ENCODE results near the gene SRSF6. TPM values are rescaled to one million over a fixed set of nuclear protein-coding genes. Genes with fewer than 3 reads are reported as not detected.
"Not testable (repeated sequence)": the region's sequence is repeated elsewhere in the genome, so short reads cannot be mapped to it uniquely, and the experiment has no call there.

Gene SRSF6
- polyA plus RNA-seq, 1 donor (not counting 4 experiments of a cell fraction or from before 2014, with no cell fraction given): 128 TPM

DNA sequence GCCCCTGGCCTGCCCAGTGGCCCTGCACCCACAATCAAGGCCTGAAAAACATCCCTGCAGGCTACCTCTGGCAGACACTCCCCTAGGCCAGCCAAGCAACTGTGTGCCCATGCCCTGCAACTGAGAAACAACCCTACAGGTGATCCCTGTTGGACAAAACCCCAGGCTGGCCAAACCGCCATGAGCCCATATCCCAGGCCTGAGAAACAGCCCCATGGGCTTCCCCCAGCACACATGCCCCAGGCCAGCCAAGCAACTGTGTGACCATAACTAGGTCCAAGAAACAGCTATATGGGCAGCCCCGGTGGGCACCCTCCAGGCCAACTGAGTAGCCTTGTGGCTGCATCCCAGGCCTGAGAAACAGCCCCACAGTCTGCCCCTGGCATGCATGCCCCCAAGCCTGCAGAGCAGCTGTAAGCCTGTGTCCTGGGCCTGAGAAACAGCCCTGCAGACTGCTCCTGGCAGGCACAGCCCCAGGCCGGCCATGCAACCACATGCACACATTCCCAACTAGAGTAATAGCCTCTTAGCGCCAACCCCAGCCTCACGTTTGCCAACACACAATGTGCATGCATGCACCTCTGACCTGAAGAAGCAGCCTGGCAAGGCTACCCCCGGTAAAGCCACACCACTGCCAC is 41.0 kb upstream of the SRSF6 start:
- Histone ChIP-seq H3K9me1 (ENCODE audit: control insufficient read depth, extremely low read depth, insufficient read depth, low read length) (no peaks in the 10 kb centered on the region), H3K4me2 (ENCODE audit: control insufficient read depth, extremely low read depth, insufficient read depth, low read depth, low read length) (no peak overlapping the region), H2AFZ (ENCODE audit: control insufficient read depth, low read length) (no peak overlapping the region), H4K20me1 (ENCODE audit: control insufficient read depth, extremely low read depth, insufficient read depth, low read length) (no peaks in the 10 kb centered on the region), H3K9me3 (ENCODE audit: control insufficient read depth, low read depth, low read length) (no peaks in the 10 kb centered on the region), H3K27me3 (ENCODE audit: control insufficient read depth, extremely low read depth, insufficient read depth, low read length) (no peaks in the 10 kb centered on the region), H3K4me3 (ENCODE audit: control insufficient read depth in 2 of 3, extremely low read depth in 1 of 3, insufficient read depth in 2 of 3, low read depth in 1 of 3, low read length in 3 of 3) (no peak overlapping the region), H3K9ac (ENCODE audit: control insufficient read depth, extremely low read depth, insufficient read depth, low read length) (no peak overlapping the region), H3K79me2 (ENCODE audit: control insufficient read depth, insufficient read depth, low read length) (no peaks in the 10 kb centered on the region), H3K27ac (ENCODE audit: control insufficient read depth, insufficient read depth, low read length) (no peak overlapping the region), H3K4me1 (ENCODE audit: control insufficient read depth, extremely low read depth, insufficient read depth, low read length) (no peaks in the 10 kb centered on the region), H3K36me3 (ENCODE audit: control insufficient read depth in 2 of 2, extremely low read depth in 1 of 2, insufficient read depth in 2 of 2, low read length in 2 of 2) (no peaks in the 10 kb centered on the region)
- FAIRE-seq (no peak), DNase-seq (ENCODE audit: low read depth, low spot score) (no peak)
- dilution Hi-C loops (cut with MboI; ENCODE audit: extremely low pct_ligation_motif_present, low sequenced_read_pairs): no loop called here
- no peak for TF ChIP-seq EZH2 (IDR thresholded peaks at IDR 0.05; ENCODE audit: low read length)
- TF ChIP-seq, protein P1, sequence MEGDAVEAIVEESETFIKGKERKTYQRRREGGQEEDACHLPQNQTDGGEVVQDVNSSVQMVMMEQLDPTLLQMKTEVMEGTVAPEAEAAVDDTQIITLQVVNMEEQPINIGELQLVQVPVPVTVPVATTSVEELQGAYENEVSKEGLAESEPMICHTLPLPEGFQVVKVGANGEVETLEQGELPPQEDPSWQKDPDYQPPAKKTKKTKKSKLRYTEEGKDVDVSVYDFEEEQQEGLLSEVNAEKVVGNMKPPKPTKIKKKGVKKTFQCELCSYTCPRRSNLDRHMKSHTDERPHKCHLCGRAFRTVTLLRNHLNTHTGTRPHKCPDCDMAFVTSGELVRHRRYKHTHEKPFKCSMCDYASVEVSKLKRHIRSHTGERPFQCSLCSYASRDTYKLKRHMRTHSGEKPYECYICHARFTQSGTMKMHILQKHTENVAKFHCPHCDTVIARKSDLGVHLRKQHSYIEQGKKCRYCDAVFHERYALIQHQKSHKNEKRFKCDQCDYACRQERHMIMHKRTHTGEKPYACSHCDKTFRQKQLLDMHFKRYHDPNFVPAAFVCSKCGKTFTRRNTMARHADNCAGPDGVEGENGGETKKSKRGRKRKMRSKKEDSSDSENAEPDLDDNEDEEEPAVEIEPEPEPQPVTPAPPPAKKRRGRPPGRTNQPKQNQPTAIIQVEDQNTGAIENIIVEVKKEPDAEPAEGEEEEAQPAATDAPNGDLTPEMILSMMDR (optimal IDR thresholded peaks at IDR 0.05 in 1 of 3, IDR thresholded peaks at IDR 0.05 in 1 of 3, conservative IDR thresholded peaks at IDR 0.05 in 1 of 3; ENCODE audit: extremely low read depth in 1 of 3, insufficient read depth in 2 of 3, low read length in 3 of 3): no peak

DNA sequence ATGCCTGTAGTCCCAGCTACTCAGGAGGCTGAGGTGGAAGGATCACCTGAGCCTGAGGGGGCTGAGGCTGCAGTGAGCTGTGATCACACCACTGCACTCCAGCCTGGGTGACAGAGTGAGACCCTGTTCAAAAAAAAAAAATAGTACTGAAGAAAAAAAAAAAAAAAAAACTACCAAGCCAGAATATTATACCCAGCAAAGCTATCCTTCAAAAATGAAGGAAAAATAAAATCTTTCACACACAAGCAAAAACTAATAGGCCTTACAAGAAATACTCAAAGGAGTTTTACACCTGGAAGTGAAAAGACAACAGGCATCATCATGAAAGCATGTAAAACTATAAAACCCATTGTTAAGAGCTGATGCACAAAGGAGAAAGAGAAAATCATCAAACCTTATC is 37.5 kb upstream of the SRSF6 start:
- dilution Hi-C loops (cut with MboI; ENCODE audit: extremely low pct_ligation_motif_present, low sequenced_read_pairs): no loop called here
- H4K20me1 ChIP-seq (ENCODE audit: control insufficient read depth, extremely low read depth, insufficient read depth, low read length): no peaks in the 10 kb centered on the region
- H3K9ac ChIP-seq (ENCODE audit: control insufficient read depth, extremely low read depth, insufficient read depth, low read length): no peak overlapping the region
- no peak overlapping the region for H3K27ac ChIP-seq (ENCODE audit: control insufficient read depth, insufficient read depth, low read length)
- FAIRE-seq (no peak), DNase-seq (ENCODE audit: low read depth, low spot score) (no peak)
- H3K79me2 ChIP-seq (ENCODE audit: control insufficient read depth, insufficient read depth, low read length): no peaks in the 10 kb centered on the region
- no peak overlapping the region for H3K4me2 ChIP-seq (ENCODE audit: control insufficient read depth, extremely low read depth, insufficient read depth, low read depth, low read length)
- no peaks in the 10 kb centered on the region for H3K27me3 ChIP-seq (ENCODE audit: control insufficient read depth, extremely low read depth, insufficient read depth, low read length)
- no peak for TF ChIP-seq EZH2 (IDR thresholded peaks at IDR 0.05; ENCODE audit: low read length)
- TF ChIP-seq, protein P1 (optimal IDR thresholded peaks at IDR 0.05 in 1 of 3, IDR thresholded peaks at IDR 0.05 in 1 of 3, conservative IDR thresholded peaks at IDR 0.05 in 1 of 3; ENCODE audit: extremely low read depth in 1 of 3, insufficient read depth in 2 of 3, low read length in 3 of 3): no peak
- no peaks in the 10 kb centered on the region for H3K4me1 ChIP-seq (ENCODE audit: control insufficient read depth, extremely low read depth, insufficient read depth, low read length)
- no peaks in the 10 kb centered on the region for H3K9me1 ChIP-seq (ENCODE audit: control insufficient read depth, extremely low read depth, insufficient read depth, low read length)
- H3K9me3 ChIP-seq (ENCODE audit: control insufficient read depth, low read depth, low read length): no peaks in the 10 kb centered on the region
- H2AFZ ChIP-seq (ENCODE audit: control insufficient read depth, low read length): no peak overlapping the region
- H3K4me3 ChIP-seq (ENCODE audit: control insufficient read depth in 2 of 3, extremely low read depth in 1 of 3, insufficient read depth in 2 of 3, low read depth in 1 of 3, low read length in 3 of 3): no peak overlapping the region
- no peaks in the 10 kb centered on the region for H3K36me3 ChIP-seq (ENCODE audit: control insufficient read depth in 2 of 2, extremely low read depth in 1 of 2, insufficient read depth in 2 of 2, low read length in 2 of 2)

DNA sequence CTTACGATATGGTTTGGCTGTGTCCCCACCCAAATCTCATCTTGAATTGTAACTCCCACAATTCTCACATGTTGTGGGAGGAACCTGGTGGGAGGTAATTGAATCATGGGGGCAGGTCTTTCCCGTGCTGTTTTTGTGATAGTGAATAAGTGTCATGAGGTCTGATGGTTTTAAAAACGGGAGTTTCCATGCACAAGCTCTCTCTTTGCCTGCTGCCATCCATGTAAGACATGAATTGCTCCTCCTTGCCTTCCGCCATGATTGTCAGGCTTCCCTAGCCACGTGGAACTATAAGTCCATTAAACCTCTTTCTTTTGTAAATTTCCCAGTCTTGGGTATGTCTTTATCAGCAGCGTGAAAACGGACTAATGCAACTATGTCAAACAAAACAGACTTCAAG is 36.8 kb upstream of the SRSF6 start:
- dilution Hi-C loops (cut with MboI; ENCODE audit: extremely low pct_ligation_motif_present, low sequenced_read_pairs); H3K9me1 ChIP-seq (ENCODE audit: control insufficient read depth, extremely low read depth, insufficient read depth, low read length); H3K4me2 ChIP-seq (ENCODE audit: control insufficient read depth, extremely low read depth, insufficient read depth, low read depth, low read length); H3K27me3 ChIP-seq (ENCODE audit: control insufficient read depth, extremely low read depth, insufficient read depth, low read length); H3K36me3 ChIP-seq (ENCODE audit: control insufficient read depth in 2 of 2, extremely low read depth in 1 of 2, insufficient read depth in 2 of 2, low read length in 2 of 2); H2AFZ ChIP-seq (ENCODE audit: control insufficient read depth, low read length); H3K79me2 ChIP-seq (ENCODE audit: control insufficient read depth, insufficient read depth, low read length); H4K20me1 ChIP-seq (ENCODE audit: control insufficient read depth, extremely low read depth, insufficient read depth, low read length); H3K27ac ChIP-seq (ENCODE audit: control insufficient read depth, insufficient read depth, low read length); H3K4me3 ChIP-seq (ENCODE audit: control insufficient read depth in 2 of 3, extremely low read depth in 1 of 3, insufficient read depth in 2 of 3, low read depth in 1 of 3, low read length in 3 of 3); FAIRE-seq; H3K9ac ChIP-seq (ENCODE audit: control insufficient read depth, extremely low read depth, insufficient read depth, low read length); H3K4me1 ChIP-seq (ENCODE audit: control insufficient read depth, extremely low read depth, insufficient read depth, low read length); DNase-seq (ENCODE audit: low read depth, low spot score); H3K9me3 ChIP-seq (ENCODE audit: control insufficient read depth, low read depth, low read length): not testable (repeated sequence)
